B cell (primary cell): Measurements from ENCODE around the gene GSDME. TPM values are rescaled to one million over a fixed set of nuclear protein-coding genes. Genes with fewer than 3 reads are reported as not detected.

Experiments
- ATAC-seq: fragments of 200-7000 bp; cut with Tn5 transposase; one replicate; pipeline ENCODE4 v1.10.0; 2021; ENCODE audit warnings: low read depth, mild to moderate bottlenecking, moderate number of reproducible peaks, moderate library complexity
- CTCF ChIA-PET: fragments of 350-600 bp; sonication (Branson Sonifier 250); formaldehyde crosslinking; loops from one replicate; lab custom pipeline; 2021; ENCODE audit warnings: antibody characterized with exemption, inconsistent platforms; lab: Charles Lee
- POLR2A ChIA-PET: fragments of 350-600 bp; sonication (Branson Sonifier 250); formaldehyde crosslinking; loops from one replicate; lab custom pipeline; 2021; ENCODE audit warnings: antibody characterized with exemption; lab: Charles Lee
- DNase-seq: peaks from one replicate; pipeline ENCODE4 v3.0.0; 2013
- H2AFZ ChIP-seq: 2 replicates; pipeline ENCODE4 v1.6.1; 2012; ENCODE audit warnings: mild to moderate bottlenecking, low read depth, low read length; ENCODE audit not compliant: insufficient read depth, poor library complexity, severe bottlenecking
- H3K27ac ChIP-seq, 2 donors: 1 replicate in 1 of 2; 2 replicates in 1 of 2; pipeline ENCODE4 v1.5.1; 2012 to 2013; ENCODE audit warnings: low read length in 2 of 2, mild to moderate bottlenecking in 2 of 2, moderate library complexity in 1 of 2
- H3K27me3 ChIP-seq, 4 experiments: fragments of 200-600 bp in 1 of 4; sonication (generic) in 1 of 4; replicated peaks in 1 of 4; 1 replicate in 2 of 4; 2 replicates in 2 of 4; pipeline versions ENCODE4 v1.6.1 to v1.7.0; 2013 to 2016; ENCODE audit warnings: low read length in 3 of 4, mild to moderate bottlenecking in 2 of 4, mixed read lengths in 1 of 4, moderate library complexity in 1 of 4; ENCODE audit not compliant: insufficient read depth in 4 of 4, control insufficient read depth in 3 of 4; ENCODE audit errors: control extremely low read depth in 1 of 4
- H3K36me3 ChIP-seq, 2 experiments: replicated peaks in 1 of 2; 1 replicate in 1 of 2; 2 replicates in 1 of 2; pipeline versions ENCODE4 v1.6.1 to v1.7.1; 2013; ENCODE audit warnings: low read length in 1 of 2; ENCODE audit not compliant: insufficient read depth in 2 of 2, control insufficient read depth in 1 of 2; ENCODE audit errors: control extremely low read depth in 1 of 2, extremely low read depth in 1 of 2
- H3K4me1 ChIP-seq, 2 donors: fragments of 200-600 bp in 1 of 2; sonication (generic) in 1 of 2; 1 replicate in 1 of 2; 2 replicates in 1 of 2; pipeline versions ENCODE4 v1.5.1 to v1.6.1; 2013 to 2017; ENCODE audit warnings: low read length in 2 of 2; ENCODE audit not compliant: control insufficient read depth in 2 of 2, insufficient read depth in 2 of 2
- H3K4me2 ChIP-seq: replicated peaks from 2 replicates; pipeline ENCODE3; 2012; ENCODE audit warnings: mild to moderate bottlenecking, low read depth, low read length; ENCODE audit not compliant: poor library complexity, severe bottlenecking
- H3K4me3 ChIP-seq, 5 experiments: fragments of 200-600 bp in 1 of 5; sonication (generic) in 1 of 5; 1 replicate in 3 of 5; 2 replicates in 2 of 5; pipeline versions ENCODE4 v1.5.1 to v1.7.0; 2011 to 2016; ENCODE audit warnings: low read length in 4 of 5, mild to moderate bottlenecking in 4 of 5, low read depth in 2 of 5, control low read depth in 1 of 5, moderate library complexity in 1 of 5; ENCODE audit not compliant: insufficient read depth in 1 of 5; ENCODE audit errors: control extremely low read depth in 1 of 5, extremely low read depth in 1 of 5
- H3K79me2 ChIP-seq: fragments of 200-600 bp; sonication (generic); one replicate; pipeline ENCODE4 v1.6.0; 2016; ENCODE audit warnings: low read length; ENCODE audit not compliant: control insufficient read depth, insufficient read depth
- H3K9ac ChIP-seq: fragments of 200-600 bp; sonication (generic); 2 replicates; pipeline ENCODE4 v1.6.1; 2017; ENCODE audit warnings: mild to moderate bottlenecking, low read length, moderate library complexity
- H3K9me3 ChIP-seq, 3 donors: one replicate each; pipeline versions ENCODE4 v1.6.1 to v1.7.1; 2013; ENCODE audit warnings: low read length in 2 of 3; ENCODE audit not compliant: control insufficient read depth in 2 of 3, insufficient read depth in 1 of 3; ENCODE audit errors: control extremely low read depth in 1 of 3
- H4K20me1 ChIP-seq: 2 replicates; pipeline ENCODE4 v1.6.0; 2012; ENCODE audit warnings: mild to moderate bottlenecking, low read length; ENCODE audit not compliant: insufficient read depth, control insufficient read depth, poor library complexity, severe bottlenecking
- H3K27ac Mint-ChIP-seq: one replicate; pipeline ENCODE4 v1.8.0; 2021; ENCODE audit warnings: mixed read lengths
- H3K27me3 Mint-ChIP-seq: one replicate; pipeline ENCODE4 v1.8.0; 2021; ENCODE audit warnings: mixed read lengths
- H3K4me1 Mint-ChIP-seq: one replicate; pipeline ENCODE4 v1.8.0; 2021; ENCODE audit warnings: mixed read lengths
- H3K4me3 Mint-ChIP-seq: one replicate; pipeline ENCODE4 v1.8.0; 2021; ENCODE audit warnings: mixed read lengths
- H3K9me3 Mint-ChIP-seq: one replicate; pipeline ENCODE4 v1.8.0; 2022; ENCODE audit warnings: mixed read lengths; ENCODE audit not compliant: insufficient read depth
- EZH2 ChIP-seq: IDR thresholded peaks from 2 replicates; pipeline ENCODE4 v1.6.1; 2012; ENCODE audit warnings: borderline replicate concordance, low read depth, mild to moderate bottlenecking, moderate library complexity, low read length; ENCODE audit not compliant: insufficient read depth, poor library complexity, severe bottlenecking
- WGBS: methylation state at CpG from one replicate; pipeline ENCODE4 v1.1.5; 2013; ENCODE audit warnings: missing lambda C conversion rate; ENCODE audit not compliant: insufficient coverage; 5-methylcytosine and 5-hydroxymethylcytosine counted together
- intact Hi-C: fragments of 100-400 bp; cut with micrococcal nuclease; formaldehyde crosslinking; loops from one replicate; pipeline ENCODE4 v1.10.0; 2022
- polyA plus RNA-seq: library from polyadenylated mRNA; depleted of rRNA; stranded (reverse); fragments of >200 nt; gene quantifications from 2 replicates; pipeline ENCODE4 v1.2.3, GENCODE V29; 2012
- total RNA-seq, 2 donors: library from RNA; stranded (reverse); fragments of 120-200 nt in 1 of 2; gene quantifications; 1 replicate in 1 of 2; 2 replicates in 1 of 2; pipeline versions ENCODE4 v1.2.3 to v1.2.4, GENCODE V29; 2013 to 2022
- TF ChIP-seq, protein P1 (sequence below): fragments of 200-600 bp; IDR thresholded peaks from one replicate; pipeline ENCODE4 v1.8.0; 2022; ENCODE audit warnings: antibody characterized with exemption, mild to moderate bottlenecking

GSDME gene
- total and polyA plus RNA-seq, 2 donors (not counting 1 experiment from before 2014, with no cell fraction given), result 7.0 to 11.9 TPM

DNA sequence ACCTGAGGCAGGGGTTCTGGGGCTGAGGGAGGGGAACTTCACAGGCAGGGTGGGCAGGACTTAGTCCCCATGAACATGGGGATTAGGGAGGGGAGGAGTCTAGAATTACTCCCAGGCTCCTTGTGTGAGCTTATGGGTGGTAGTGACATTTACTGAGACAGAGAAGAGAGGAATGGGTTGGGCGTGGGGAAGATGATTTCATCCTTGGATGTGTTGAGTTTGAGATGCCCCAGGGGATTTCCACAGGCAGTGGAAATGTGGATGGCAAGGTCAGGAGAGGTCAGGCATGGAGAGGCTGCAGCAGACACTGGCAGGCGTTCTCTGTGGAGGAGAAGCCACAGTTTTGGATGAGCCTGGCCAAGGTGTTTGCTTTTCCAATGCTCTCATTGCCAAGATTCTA lies 26.4 kb upstream of the GSDME start:
- Histone ChIP-seq H3K4me2 (no peak overlapping the region), H4K20me1 (no peaks in the 10 kb centered on the region), H3K4me3 (no peak overlapping the region), H3K4me1 (no peaks in the 10 kb centered on the region), H3K36me3 (no peaks in the 10 kb centered on the region), H3K9me3 (peaks cover 0 to 10% (median 3%) of the 10 kb centered on the region in 3 donors), H3K79me2 (no peaks in the 10 kb centered on the region), H3K9ac (no peak overlapping the region), H2AFZ (no peak overlapping the region), H3K27ac (no peak overlapping the region), H3K27me3 (peaks cover 0 to 2% (median 0%) of the 10 kb centered on the region in 4 experiments)
- no peak overlapping the region for H3K4me3 Mint-ChIP-seq
- ChIA-PET CTCF (no interaction called here), POLR2A (no interaction called here)
- DNase-seq (no peak), ATAC-seq (no peak)
- TF ChIP-seq, protein P1, sequence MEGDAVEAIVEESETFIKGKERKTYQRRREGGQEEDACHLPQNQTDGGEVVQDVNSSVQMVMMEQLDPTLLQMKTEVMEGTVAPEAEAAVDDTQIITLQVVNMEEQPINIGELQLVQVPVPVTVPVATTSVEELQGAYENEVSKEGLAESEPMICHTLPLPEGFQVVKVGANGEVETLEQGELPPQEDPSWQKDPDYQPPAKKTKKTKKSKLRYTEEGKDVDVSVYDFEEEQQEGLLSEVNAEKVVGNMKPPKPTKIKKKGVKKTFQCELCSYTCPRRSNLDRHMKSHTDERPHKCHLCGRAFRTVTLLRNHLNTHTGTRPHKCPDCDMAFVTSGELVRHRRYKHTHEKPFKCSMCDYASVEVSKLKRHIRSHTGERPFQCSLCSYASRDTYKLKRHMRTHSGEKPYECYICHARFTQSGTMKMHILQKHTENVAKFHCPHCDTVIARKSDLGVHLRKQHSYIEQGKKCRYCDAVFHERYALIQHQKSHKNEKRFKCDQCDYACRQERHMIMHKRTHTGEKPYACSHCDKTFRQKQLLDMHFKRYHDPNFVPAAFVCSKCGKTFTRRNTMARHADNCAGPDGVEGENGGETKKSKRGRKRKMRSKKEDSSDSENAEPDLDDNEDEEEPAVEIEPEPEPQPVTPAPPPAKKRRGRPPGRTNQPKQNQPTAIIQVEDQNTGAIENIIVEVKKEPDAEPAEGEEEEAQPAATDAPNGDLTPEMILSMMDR, result no peak
- no peak for TF ChIP-seq EZH2
- no peak overlapping the region for H3K27ac Mint-ChIP-seq
- H3K9me3 Mint-ChIP-seq, result peaks cover 6% of the 10 kb centered on the region
- H3K4me1 Mint-ChIP-seq, result peaks cover 7% of the 10 kb centered on the region
- no peaks in the 10 kb centered on the region for H3K27me3 Mint-ChIP-seq
- WGBS, result 95% methylated on average over 2 of the region's 2 CpGs
- intact Hi-C loops, result no loop called here

DNA sequence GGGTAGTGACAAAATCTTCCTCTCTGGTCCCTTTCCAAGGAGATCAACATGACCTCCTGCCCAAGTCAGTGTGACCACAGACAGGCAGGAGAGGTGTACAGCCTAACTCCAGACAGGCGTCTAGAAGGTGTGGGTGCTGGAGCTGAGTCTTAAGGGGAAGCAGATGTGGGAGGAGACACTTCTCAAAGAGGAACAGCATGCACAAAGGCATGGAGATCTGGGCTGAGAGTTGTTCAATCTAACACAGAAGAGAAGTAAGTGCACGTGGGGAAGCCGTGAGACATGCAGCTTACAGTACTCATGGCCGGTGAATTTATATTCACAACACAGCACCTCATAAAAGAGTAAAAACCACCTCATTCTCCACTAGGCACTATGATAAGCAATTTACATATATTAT lies 23.8 kb upstream of the GSDME start:
- H3K4me2 ChIP-seq, result no peak overlapping the region
- no peak for ATAC-seq
- CTCF ChIA-PET, result no interaction called here

More for the DNA sequence above, 23.8 kb upstream of the GSDME start:
- Histone ChIP-seq H2AFZ (no peak overlapping the region), H3K36me3 (no peaks in the 10 kb centered on the region), H3K4me1 (no peaks in the 10 kb centered on the region), H3K27me3 (peaks cover 0 to under 1% (median 0%) of the 10 kb centered on the region in 4 experiments), H3K4me3 (no peak overlapping the region), H4K20me1 (no peaks in the 10 kb centered on the region), H3K9ac (no peak overlapping the region), H3K79me2 (no peaks in the 10 kb centered on the region), H3K9me3 (peaks cover 0 to 10% (median 3%) of the 10 kb centered on the region in 3 donors), H3K27ac (no peak overlapping the region)
- Mint-ChIP-seq H3K9me3 (peaks cover 6% of the 10 kb centered on the region), H3K27ac (no peak overlapping the region), H3K4me3 (no peak overlapping the region), H3K27me3 (no peaks in the 10 kb centered on the region), H3K4me1 (peaks cover 8% of the 10 kb centered on the region)
- POLR2A ChIA-PET, result no interaction called here
- TF ChIP-seq EZH2, result no peak
- TF ChIP-seq, protein P1, result no peak
- intact Hi-C loops, result no loop called here
- WGBS, result 86% methylated on average over 1 of the region's 4 CpGs
- DNase-seq, result no peak
